Stimulated activated CD8-positive, alpha-beta memory T cell treated with anti-CD3 and anti-CD28 coated beads, Interleukin-15, amount 100 ng/mL, for 48 hours (primary cell): ENCODE data around the gene KLK11.

Experiments used
- DNase-seq, 2 donors: peaks; one replicate each; pipeline ENCODE4 v3.0.0-alpha.2; 2020; ENCODE audit warnings: low read depth in 2 of 2

The KLK11 gene, protein sequence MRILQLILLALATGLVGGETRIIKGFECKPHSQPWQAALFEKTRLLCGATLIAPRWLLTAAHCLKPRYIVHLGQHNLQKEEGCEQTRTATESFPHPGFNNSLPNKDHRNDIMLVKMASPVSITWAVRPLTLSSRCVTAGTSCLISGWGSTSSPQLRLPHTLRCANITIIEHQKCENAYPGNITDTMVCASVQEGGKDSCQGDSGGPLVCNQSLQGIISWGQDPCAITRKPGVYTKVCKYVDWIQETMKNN

DNA sequence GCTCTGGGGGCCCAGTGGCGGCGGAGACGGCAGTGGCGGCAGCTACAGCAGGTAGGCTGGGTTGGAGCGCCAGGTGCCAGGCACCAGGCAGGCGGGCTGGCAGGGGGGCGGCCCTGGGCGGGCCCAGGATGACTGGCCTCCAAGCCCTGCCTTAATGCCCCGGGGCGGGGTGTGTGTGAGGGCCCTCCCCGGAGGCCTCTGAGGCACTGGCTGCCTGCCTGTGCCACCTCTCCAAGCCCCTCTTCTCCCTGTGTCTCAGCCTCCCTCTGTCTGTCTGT, at the start of gene KLK11:
Gene KLK11, minus strand, starts transcription at position 63 of the 278 bp plus-strand sequence. CDS start 985 bp downstream, outside the sequence.
- no peak for DNase-seq

DNA sequence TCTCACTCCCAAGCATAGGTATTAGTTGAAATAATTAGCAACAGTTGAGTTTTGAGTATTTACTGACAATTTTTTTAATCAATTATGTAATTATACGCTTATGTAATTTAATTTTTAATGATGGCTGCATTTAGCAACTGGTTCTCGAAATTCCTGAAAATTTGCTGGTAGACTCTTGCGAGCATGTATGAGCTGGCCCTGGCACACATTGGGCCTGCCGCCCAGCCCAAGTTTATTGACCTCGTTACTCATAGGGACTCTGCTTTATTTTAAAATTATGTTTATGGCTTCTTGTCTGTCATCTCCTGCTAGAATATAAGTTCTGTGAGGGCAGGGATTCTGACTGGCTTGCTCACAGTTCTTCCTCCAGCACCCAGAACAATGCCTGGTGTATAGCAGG, 49.6 kb upstream of the KLK11 start:
- no peak for DNase-seq

DNA sequence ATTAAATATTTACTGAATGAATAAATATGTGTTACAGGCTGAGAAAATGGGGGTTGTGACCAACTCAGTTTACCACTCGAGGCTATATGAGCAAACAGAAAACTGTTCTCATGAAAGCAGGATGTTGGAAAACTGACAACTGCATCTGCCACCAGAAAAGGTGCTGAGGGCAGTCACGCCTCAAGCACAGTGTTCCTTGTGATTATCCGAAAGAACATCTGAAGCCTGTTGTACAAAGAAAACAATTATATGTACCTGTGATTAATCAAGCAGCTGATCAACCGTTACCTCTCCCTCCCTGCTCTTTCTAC, 44.6 kb upstream of the KLK11 start:
- no peak for DNase-seq

DNA sequence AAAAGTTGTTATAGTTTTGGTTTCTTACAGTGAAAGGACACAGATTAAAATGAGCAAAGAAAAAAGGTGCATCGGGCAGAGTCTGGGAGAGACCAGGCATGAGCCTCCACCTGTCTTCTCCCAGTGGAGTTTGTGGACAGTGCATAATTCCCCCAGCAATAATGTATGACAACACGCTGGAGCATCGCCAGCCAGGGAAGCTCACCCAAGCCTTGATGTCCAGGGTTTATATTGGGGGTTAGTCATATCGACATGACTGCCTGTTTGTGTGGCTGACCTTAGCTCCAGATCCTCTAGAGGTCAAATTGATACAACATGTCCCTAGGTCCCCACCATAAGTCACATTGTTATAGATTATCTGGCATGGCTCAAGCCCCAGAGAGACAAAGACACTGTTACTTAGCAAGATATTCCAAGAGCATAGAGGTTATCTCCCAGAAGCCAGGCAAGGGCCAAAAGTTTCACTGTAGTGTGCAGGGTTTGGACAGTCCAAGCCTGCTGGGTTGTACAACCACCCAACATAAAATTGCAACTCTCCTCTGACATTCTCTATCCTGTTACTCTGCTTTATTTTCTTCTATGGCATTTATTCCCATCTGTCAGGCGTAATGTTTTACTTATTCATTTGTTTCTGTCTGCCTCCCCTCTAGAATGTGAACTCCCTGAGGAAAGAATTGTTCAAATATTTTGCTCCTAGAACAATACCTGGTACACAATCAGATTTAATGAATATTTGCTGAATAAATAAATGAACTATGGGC, 44.1 kb upstream of the KLK11 start:
- no peak for DNase-seq

DNA sequence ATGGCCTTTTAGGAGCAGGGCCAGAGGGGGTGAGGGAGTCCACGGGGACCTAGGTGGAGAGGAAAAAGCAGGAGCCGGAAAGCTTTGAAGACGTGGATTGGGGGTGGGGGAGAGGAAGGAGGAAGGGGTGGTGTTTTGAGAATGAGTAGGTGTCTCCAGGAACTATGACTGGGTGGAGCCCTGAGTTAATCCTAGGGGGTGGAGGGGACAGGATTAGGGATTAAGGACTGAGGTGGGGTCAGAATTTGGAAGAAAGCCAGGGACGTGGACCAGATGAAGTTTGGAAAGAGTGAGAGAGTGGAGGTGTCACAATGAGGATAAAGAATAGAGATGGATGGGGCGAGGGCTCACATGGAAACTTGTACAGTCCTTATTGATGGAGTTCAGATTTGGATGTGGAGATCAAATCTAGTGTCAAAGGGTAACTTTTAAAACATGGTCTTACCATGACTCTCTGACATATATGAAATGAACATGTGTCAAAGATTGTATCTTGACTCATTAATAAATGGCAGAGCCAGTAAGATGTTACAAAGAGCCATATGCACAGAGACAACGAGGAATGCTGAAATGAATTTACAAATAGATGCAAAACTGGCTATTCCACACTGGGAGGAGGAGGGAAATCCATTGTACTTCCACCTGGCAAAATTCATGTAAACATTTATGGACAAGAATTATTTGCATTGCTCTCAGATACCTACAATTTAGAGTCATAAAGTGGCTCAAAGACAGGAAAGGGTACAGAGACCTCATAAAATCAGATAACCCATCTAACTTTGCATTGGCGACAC, 40.2 kb upstream of the KLK11 start:
- no peak for DNase-seq

DNA sequence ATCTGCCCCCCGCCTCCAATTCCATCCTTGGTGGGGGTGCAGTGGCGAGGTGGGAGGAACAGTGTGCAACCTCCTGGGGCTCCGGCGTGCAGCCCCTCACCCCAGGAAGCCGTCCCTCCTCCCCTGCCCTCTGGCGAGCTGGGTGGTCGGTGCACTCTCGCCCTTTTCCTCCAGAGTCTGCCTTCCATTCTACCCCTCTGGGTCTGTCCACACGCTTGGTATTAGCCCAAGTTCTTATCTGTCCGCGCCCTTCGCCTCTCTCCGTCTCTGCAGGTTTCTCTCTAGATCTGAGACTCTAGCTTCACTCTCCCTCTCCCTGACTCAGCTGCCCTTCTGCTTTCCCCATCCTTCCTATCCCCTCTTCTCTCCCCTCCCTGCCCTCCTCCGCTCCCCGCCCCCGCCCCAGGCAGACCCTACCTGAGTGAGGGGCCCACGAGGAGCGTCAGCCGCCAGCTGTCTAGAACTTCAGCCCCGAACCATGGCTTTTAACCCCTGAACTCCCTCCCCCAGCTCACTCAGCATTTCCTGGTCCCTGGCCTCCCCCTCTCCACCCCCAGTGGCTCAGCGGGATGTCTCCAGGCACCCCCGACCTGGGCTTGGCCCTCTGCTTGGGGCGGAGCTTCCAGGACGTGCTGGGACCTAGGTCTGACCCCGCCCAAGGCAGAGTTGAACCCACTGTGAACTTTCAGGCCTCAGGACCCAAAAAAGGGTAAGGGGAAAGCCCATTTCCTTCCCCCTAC, 39.0 kb upstream of the KLK11 start:
- DNase-seq: no peak

DNA sequence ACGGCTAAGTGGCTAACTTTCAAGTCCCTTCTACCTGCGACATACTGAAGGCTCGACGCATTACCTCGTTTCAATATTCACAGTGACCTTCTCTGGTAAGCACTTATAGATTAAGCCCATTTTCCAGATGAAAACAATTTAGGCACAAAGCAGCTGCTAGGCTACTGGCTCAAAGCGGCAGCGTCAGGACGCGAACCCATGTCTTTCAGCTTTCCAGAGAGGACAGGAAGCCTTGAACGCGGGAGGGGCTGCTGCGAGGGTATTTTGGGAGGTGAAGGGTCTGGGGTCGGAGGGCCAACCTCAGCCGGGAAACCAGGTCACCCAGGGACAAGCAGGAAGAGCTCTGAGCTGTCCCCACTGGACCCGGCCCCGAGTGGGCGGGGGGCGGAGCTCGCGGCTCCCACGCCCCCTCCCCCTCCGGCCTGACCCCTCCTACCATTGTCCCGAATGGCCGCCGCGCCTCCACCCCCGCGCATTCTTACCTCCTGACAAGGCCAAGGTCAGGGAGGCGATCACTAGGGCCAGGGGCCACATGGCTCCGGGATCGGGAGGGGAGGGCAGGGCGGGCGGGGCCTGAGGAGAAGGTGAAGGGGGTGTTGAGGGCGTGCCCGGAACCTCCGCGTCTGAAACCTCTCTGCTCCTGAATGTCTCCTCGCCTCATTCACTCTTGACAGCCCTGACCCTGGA, 38.3 kb upstream of the KLK11 start, which contains the start of gene KLK13:
Gene KLK13, minus strand, starts transcription at position 559 of the 687 bp plus-strand sequence. Its CDS starts 25 bp downstream, at position 534.
- no peak for DNase-seq

DNA sequence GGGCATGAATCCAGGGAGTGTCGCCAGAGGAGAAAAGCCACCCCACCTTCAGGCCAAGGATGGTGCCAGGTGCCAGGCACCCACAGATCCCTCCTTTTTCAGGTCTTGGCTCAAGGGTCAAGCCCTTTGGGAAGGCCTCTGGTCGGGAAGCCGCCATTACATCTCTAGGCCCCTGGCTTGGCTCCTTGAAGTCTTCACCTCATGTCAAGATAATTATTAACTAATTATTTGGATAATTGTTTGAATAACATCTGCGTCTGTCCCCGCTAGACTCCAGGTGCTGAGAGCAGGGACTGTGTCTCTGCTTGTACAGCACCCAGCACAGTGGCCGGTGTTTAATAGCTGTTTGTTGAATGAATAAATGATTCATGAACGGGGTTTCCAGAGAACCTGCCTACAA, 37.2 kb upstream of the KLK11 start:
- DNase-seq: no peak

DNA sequence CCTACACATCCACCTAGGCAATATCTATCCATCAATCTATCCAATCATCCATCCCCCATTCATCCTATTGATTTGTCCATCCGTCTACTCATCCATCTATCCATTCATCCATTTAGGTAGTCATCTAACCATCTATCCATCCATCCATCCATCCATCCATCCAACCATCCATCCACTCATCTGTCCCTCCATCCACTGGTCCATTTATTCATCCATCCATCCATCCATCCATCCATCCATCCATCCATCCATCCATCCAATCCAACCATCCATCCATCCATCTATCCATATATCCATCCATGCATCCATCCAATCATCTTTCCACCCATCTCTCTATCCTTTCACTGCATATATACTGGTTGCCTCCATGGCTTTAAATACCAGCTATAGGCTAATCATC, 34.6 kb upstream of the KLK11 start:
- DNase-seq: no peak

DNA sequence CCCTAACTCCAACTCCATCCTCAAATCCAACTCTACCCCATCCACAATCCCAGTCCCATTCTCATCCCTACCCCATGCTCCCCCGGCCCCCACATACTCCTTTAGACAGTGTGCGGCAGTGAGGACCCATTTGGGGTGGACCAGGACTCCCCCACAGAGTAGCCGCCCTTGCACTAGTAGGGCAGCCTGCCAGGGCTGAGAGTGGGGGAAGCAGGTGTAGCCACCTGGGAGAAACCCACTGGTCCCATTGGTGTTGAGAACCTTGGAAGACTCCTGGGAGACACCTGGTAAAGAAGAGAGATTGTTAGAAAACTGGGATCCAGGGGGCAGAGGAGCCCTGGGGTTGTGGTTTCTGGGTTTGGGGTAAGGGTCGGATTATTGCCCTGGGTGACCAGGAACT, 33.9 kb upstream of the KLK11 start:
- no peak for DNase-seq

DNA sequence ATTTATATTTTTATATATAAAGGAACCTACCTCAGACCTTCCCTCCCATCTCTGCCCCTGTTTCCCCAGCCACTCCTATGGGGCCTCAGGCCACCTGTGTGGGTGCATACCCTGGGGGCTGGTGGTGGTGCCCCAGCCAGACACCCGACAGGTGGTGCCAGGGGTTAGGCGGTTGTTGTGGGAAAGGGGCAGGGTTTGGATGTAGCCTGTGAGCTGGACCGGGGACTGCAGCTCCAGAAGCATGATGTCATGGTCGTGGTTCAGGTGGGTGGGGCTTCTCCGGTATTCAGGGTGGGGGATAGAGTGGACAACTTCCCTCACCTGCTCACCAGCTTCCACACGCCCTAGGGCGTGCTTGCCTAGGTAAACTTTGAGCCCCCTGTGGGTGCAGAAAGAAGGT, 33.3 kb upstream of the KLK11 start:
- no peak for DNase-seq

DNA sequence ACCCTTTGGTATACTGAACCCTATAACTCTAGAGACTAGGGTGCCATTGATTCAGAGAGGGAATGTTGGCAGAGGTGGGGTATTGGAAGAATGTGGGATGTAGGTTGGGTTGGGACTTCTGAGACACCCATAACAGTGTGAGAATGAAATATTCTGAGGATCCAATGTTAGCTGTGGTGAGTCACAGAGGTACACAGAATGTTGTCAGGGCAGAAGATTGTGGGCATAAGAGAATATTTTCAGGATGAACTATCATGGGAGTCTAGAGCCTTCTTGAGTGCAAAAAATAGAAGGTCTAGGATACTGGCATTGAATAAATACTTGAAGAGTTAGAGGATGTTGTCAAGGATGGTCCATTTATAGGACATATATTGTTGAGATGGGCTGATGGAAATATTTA, 29.4 kb upstream of the KLK11 start:
- no peak for DNase-seq

DNA sequence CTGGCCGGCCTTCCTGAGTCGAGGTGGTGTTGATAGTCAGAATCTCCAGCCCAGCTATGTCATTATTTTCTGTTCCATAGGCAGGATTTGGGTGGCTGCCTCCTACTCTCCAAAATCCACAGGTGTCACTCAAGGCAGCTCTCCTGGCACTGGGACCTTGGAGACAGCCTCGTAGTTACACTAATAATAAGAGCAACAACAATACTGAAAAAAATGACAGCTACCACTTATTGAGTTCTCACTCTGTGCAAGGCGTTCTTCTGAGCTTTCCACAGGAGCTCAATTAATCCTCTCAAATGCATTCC, 20.6 kb upstream of the KLK11 start:
- no peak for DNase-seq

DNA sequence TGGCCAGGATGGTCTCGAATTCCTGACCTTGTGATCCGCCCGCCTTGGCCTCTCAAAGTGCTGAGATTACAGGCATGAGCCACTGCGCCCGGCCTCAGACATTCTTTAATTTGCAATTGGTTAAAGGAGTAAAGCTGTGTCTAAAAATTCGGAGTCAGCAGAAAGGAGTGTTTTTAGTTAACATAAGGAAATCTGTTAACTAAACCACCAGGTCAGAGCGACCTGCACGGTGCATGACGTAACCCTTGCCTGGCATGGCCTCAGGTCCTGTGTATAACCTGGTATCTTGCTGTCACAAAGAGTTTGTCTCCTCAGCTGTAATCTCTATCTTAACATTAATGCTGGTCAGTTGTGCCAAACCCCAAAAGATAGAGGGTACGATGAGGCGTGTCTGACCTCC, 17.9 kb upstream of the KLK11 start:
- DNase-seq: no peak

DNA sequence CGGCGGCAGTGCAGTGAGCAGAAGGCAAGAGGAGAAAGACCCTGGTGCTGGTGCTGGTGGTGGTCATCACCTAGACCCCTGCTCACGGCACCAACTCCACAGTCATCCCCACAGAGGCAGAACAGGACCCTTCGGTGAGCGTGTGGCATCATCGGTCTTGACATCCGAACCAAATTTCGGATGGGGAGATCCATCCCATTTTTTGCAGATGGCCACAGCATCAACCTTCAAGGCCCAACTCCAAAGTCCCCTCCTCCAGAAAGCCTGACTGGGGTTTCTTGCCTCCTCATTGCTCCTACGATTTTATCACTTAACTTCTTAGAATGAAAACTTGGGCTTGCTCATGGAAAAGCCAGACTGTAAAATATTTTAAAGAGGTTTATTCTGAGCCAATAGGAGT, 17.1 kb upstream of the KLK11 start:
- DNase-seq: no peak

DNA sequence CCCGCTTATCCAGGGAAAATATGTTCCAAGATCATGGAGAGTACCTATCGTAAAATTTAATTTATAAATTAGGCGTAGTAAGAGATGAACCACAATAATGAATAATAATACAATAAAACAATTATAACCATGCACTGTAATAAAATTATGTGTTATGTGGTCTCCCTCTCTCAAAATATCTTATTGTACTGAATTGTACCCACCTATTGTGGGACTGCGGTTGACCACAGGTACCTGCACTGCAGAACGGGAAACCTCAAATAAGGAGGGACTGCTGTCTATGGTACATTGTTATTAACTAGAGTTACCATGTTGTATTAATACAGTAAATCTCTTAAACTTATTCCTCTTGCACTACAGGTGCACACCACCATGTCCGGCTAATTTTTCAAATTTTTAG, 13.7 kb upstream of the KLK11 start:
- no peak for DNase-seq

DNA sequence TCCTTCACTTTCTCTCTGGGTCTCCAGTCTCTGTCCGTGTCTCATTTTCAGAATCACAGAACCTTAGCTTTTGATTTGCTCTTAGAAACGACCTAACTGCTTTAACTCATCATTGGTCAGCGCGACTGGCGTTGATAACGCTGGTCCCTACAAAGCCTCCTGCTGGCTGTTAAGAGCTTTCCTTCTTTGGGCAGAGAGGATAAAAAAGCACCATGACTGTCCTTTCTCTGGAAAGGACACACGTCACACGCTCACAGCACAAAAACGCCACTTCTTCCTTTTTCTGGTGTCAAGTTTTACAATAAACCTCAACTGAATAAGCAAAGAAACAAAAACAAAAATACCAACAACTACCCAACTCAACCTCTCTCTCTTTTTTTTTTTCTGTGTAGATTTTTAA, 10.1 kb upstream of the KLK11 start:
- no peak for DNase-seq

DNA sequence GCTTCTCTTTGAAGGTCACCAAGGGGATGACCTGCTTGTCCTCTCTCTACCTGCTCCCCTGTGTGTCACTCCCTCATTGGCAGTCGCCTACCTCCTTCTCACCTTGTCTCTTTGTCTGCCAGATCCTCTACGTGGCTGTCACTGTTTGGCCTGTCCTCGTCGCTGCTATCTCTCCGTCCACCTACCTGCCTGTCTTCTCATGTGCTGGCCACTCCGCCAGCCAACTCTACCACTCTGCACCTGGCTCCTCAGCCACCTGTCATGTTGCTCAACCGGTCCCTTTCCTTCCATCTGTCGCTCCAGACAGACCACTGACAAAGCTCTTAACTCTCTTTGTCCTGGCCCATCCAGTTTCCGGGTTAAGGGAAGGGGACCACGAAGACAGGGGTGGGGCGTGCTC, 8.3 kb upstream of the KLK11 start, which contains the start of gene KLK12:
Gene KLK12, minus strand, starts transcription at position 299 of the 400 bp plus-strand sequence. CDS start 381 bp downstream, outside the sequence.
- no peak for DNase-seq

DNA sequence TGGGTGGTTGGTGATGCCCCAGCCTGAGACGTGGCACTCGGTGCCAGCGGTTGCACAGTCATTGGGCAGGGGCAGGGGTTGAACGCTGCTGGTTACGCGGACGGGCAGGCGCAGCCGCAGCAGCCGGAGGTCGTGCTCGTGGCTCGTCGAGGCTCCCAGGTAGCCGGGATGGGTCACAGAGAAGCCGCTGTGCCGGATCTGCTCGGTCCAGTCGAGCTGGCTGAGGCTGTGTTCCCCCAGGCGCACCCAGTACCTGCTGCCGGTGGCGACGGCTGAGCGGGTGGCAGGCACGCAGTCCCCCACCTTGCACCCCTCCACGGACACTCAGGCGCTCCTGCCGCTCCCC, 5.4 kb upstream of the KLK11 start:
- no peak for DNase-seq

DNA sequence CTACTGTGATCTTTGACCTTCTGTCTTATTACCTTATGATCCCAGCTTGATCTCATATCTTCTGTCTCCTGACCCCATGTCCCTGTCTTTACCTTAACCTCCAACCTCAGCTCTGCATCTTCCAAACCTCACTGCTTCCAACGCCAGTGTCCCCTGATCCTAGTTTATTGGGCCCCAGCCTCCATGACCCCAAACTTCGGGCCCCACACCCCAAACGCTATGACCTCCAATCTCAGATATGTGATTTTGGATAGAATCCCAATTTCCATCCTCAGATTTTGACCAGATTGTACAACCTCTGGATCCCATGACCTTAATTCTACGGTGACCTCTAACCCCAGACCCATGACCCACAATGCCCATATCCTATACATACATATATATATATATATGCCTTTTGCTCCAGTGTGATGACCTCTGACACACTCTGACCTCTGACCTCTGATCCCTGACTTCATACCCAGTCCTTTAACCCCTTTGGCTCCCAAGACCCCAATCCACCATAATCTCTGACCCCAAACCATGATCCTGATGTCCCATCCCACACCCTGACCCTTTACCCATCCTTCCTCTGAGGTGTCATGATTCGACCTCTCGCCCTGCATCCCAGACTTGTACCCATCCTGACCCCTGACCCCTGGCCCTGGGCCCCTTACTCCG, 4.9 kb upstream of the KLK11 start:
- DNase-seq: no peak

DNA sequence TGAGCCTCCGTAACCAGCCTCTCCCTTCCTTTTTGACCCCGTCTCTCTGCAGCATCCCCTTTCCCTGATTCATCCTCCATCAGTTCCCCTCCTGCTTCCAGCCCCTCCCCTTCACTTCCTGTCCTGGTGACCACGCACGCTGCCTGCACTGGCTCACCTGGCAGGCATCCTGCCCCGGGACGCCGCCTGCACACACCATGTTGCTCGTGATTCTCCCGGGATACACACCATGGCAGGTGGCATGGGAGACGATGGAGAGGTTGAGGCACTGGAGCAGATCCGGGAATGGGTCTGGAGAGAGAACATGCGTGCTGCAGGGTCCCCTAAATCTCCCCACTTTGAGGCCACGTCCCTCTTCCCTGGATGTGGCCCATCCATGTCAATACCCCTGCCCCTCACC, 4.2 kb upstream of the KLK11 start:
- no peak for DNase-seq
